ENCODE data around the gene PHACTR1.

PHACTR1 gene

DNA sequence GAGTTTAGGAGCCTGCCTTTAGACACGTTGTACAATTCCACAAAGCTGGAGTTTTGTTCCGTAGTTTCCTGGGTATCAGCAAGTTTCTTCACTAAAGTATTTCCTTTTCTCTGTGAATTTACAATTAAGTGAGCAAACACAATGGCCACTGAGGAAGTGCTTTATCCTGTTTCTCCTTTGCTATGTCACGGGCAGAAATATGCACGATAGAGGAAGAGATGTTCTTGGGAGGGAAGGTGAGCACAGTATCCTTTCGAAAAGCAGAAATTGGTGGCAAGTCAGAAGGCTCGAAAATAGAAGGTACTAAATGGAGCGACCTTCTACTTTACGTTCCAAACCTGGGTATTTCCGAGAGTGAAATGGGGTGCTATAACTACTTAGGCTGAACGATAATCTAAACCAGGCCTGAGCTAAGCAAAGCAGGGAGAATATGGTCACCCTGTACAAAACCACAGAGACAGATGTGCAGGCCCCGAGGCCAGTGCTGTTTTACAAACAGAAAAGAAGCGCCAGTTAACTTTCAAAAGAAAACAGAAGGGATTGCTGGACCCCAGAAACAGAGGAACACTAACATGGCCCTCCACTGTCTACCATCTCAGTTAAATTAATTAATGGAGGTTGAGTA lies 352.1 kb downstream of the PHACTR1 start:
- no peak for ATAC-seq
- TF ChIP-seq ZNF565 (CRISPR knock-in tag; conservative IDR thresholded peaks at IDR 0.05; ENCODE audit: low read depth) (no peak), TOX (CRISPR knock-in tag; IDR thresholded peaks at IDR 0.05; ENCODE audit: borderline replicate concordance) (no peak), GLIS3 (CRISPR knock-in tag; IDR thresholded peaks at IDR 0.05) (no peak), ISL1 (CRISPR knock-in tag; IDR thresholded peaks at IDR 0.05) (no peak), BACH2 (CRISPR knock-in tag; IDR thresholded peaks at IDR 0.05; ENCODE audit: borderline replicate concordance) (no peak), OSR1 (CRISPR knock-in tag; IDR thresholded peaks at IDR 0.05) (no peak), CSRNP3 (CRISPR knock-in tag; IDR thresholded peaks at IDR 0.05) (no peak), PPARA (CRISPR knock-in tag; IDR thresholded peaks at IDR 0.05; ENCODE audit: borderline replicate concordance) (no peak)

DNA sequence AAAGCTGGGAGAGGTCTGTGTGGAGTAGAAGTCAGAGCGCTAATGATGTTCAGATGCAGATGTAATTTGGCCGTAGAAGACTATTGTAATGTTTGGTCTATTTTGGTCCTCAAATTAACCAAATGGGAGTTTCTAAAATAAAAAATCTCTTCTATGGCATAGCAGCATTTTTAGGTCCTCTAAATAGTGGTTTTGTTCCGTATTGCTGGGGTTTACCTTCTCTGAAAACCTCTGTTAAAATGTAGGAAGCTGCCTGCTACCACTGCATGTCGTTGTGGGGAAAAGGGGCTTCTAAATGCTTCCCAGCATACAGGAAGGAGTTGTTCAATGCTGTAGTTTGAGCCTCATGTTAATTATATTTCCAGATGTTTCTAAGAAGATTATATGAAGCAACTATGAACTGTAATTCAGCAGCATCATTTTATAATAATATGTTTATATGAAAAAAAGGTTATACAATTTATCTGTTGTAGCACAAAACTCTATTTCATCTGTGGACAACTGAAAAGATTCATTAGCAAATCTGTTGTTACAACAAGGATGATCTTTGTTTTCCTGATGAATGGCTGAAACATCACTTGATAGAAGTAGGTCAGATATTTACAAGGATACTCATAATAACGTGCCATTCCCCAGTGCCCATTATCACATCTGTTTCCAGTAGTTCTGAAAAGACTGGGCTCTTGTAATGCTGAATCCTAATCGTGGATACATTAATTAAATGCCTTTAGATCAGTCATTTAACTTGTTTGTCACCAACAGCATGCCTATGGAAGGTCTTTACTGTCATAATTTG lies 355.2 kb downstream of the PHACTR1 start:
- no peak for ATAC-seq
- TF ChIP-seq TOX (CRISPR knock-in tag; IDR thresholded peaks at IDR 0.05; ENCODE audit: borderline replicate concordance) (no peak), BACH2 (CRISPR knock-in tag; IDR thresholded peaks at IDR 0.05; ENCODE audit: borderline replicate concordance) (no peak), ZNF70 (CRISPR knock-in tag; IDR thresholded peaks at IDR 0.05) (no peak), ZNF8 (CRISPR knock-in tag; IDR thresholded peaks at IDR 0.05) (no peak), OSR1 (CRISPR knock-in tag; IDR thresholded peaks at IDR 0.05) (no peak), ISL1 (CRISPR knock-in tag; IDR thresholded peaks at IDR 0.05) (no peak)
- TF ChIP-seq, protein P1, sequence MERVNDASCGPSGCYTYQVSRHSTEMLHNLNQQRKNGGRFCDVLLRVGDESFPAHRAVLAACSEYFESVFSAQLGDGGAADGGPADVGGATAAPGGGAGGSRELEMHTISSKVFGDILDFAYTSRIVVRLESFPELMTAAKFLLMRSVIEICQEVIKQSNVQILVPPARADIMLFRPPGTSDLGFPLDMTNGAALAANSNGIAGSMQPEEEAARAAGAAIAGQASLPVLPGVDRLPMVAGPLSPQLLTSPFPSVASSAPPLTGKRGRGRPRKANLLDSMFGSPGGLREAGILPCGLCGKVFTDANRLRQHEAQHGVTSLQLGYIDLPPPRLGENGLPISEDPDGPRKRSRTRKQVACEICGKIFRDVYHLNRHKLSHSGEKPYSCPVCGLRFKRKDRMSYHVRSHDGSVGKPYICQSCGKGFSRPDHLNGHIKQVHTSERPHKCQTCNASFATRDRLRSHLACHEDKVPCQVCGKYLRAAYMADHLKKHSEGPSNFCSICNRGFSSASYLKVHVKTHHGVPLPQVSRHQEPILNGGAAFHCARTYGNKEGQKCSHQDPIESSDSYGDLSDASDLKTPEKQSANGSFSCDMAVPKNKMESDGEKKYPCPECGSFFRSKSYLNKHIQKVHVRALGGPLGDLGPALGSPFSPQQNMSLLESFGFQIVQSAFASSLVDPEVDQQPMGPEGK (CRISPR knock-in tag; IDR thresholded peaks at IDR 0.05; ENCODE audit: borderline replicate concordance): no peak
- TF ChIP-seq, protein P2, sequence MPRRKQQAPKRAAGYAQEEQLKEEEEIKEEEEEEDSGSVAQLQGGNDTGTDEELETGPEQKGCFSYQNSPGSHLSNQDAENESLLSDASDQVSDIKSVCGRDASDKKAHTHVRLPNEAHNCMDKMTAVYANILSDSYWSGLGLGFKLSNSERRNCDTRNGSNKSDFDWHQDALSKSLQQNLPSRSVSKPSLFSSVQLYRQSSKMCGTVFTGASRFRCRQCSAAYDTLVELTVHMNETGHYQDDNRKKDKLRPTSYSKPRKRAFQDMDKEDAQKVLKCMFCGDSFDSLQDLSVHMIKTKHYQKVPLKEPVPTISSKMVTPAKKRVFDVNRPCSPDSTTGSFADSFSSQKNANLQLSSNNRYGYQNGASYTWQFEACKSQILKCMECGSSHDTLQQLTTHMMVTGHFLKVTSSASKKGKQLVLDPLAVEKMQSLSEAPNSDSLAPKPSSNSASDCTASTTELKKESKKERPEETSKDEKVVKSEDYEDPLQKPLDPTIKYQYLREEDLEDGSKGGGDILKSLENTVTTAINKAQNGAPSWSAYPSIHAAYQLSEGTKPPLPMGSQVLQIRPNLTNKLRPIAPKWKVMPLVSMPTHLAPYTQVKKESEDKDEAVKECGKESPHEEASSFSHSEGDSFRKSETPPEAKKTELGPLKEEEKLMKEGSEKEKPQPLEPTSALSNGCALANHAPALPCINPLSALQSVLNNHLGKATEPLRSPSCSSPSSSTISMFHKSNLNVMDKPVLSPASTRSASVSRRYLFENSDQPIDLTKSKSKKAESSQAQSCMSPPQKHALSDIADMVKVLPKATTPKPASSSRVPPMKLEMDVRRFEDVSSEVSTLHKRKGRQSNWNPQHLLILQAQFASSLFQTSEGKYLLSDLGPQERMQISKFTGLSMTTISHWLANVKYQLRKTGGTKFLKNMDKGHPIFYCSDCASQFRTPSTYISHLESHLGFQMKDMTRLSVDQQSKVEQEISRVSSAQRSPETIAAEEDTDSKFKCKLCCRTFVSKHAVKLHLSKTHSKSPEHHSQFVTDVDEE (CRISPR knock-in tag; IDR thresholded peaks at IDR 0.05): no peak

GRCh38 chr6:13072686-13073347 lies 356.2 kb downstream of the PHACTR1 start:
- TF ChIP-seq ZNF565 (CRISPR knock-in tag; conservative IDR thresholded peaks at IDR 0.05; ENCODE audit: low read depth): no peak
- TF ChIP-seq SNAI2 (CRISPR knock-in tag; IDR thresholded peaks at IDR 0.05): no peak
- no peak for TF ChIP-seq CSRNP3 (CRISPR knock-in tag; IDR thresholded peaks at IDR 0.05)
- TF ChIP-seq ZFP30 (CRISPR knock-in tag; IDR thresholded peaks at IDR 0.05): no peak
- TF ChIP-seq GLIS3 (CRISPR knock-in tag; IDR thresholded peaks at IDR 0.05): no peak
- no peak for TF ChIP-seq PPARA (CRISPR knock-in tag; IDR thresholded peaks at IDR 0.05; ENCODE audit: borderline replicate concordance)
- TF ChIP-seq, protein P2 (CRISPR knock-in tag; IDR thresholded peaks at IDR 0.05): no peak
- ATAC-seq: no peak

Data from SK-N-SH treated with all-trans-retinoic acid at 6 μM for 48 hours (cell line).